ENCODE results near the gene TRMU. TPM values are rescaled to one million over a fixed set of nuclear protein-coding genes. Genes with fewer than 3 reads are reported as not detected.

The TRMU gene
- total and polyA plus RNA-seq, 2 donors (not counting 3 experiments of a cell fraction or from before 2014, with no cell fraction given) = 42.4 to 65.7 TPM

DNA sequence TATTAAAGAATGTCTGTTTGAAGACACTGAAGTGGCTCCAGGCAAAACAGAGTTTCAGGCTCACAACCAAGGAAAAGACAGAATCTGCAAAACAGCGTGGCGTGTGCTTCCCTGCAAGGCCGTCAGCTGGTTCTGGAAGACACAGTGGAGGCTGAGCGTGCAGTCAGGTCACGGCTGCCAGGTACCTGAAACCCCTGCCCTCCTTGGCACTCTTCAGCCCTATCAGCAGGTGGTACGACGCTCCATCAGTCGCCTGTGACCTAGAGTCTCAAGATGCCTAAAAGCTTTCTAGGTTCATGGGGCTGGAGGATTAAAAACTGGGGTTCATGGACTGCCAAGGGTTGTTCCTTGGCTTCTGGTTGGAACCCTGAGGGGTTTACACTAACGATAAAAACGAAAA is 65.9 kb downstream of the TRMU start:
- dilution Hi-C loops (cut with MboI; ENCODE audit: extremely low pct_ligation_motif_present, low sequenced_read_pairs) = no loop called here
- no peak for FAIRE-seq
- Histone ChIP-seq H3K9me3 (replicated peaks; ENCODE audit: control insufficient read depth, insufficient read depth, low read length) (no peaks in the 10 kb centered on the region), H3K27me3 (ENCODE audit: control insufficient read depth in 2 of 2, insufficient read depth in 2 of 2, low read length in 2 of 2) (no peaks in the 10 kb centered on the region), H3K4me3 (replicated peaks in 1 of 3; ENCODE audit: insufficient read depth in 1 of 3, low read depth in 1 of 3, low read length in 3 of 3) (no peak overlapping the region), H3K27ac (ENCODE audit: insufficient read depth, low read depth, low read length) (no peak overlapping the region), H2AFZ (ENCODE audit: low read depth, low read length) (no peak overlapping the region), H3K36me3 (ENCODE audit: control insufficient read depth in 2 of 2, extremely low read depth in 1 of 2, insufficient read depth in 2 of 2, low read length in 2 of 2) (no peaks in the 10 kb centered on the region), H4K20me1 (replicated peaks; ENCODE audit: control insufficient read depth, extremely low read depth, insufficient read depth, low read length) (no peaks in the 10 kb centered on the region), H3K9ac (replicated peaks; ENCODE audit: extremely low read depth, insufficient read depth, low read length) (no peak overlapping the region), H3K4me2 (ENCODE audit: insufficient read depth, low read length) (no peak overlapping the region), H3K4me1 (ENCODE audit: control insufficient read depth, extremely low read depth, insufficient read depth, low read length) (no peaks in the 10 kb centered on the region), H3K79me2 (ENCODE audit: control insufficient read depth, insufficient read depth, low read length) (no peaks in the 10 kb centered on the region), H3K9me1 (replicated peaks; ENCODE audit: control insufficient read depth, extremely low read depth, insufficient read depth, low read length) (no peaks in the 10 kb centered on the region)
- intact Hi-C loops (cut with micrococcal nuclease) = no loop called here
- BruUV-seq (replicated peaks) = no TSS peak
- ChIA-PET CTCF (no interaction called here), POLR2A (no interaction called here)
- no peak for DNase-seq (ENCODE audit: low read depth, low spot score)
- no peak for TF ChIP-seq MYC (IDR thresholded peaks at IDR 0.05; ENCODE audit: low read depth, low read length)
- no peak for TF ChIP-seq GATA2 (IDR thresholded peaks at IDR 0.05; ENCODE audit: insufficient read depth, insufficient read length, low read depth, low read length)
- no peak for TF ChIP-seq EZH2 (IDR thresholded peaks at IDR 0.05; ENCODE audit: borderline replicate concordance, low read depth, low read length, severe bottlenecking)
- TF ChIP-seq POLR2A (IDR thresholded peaks at IDR 0.05; ENCODE audit: low read depth, low read length) = no peak
- TF ChIP-seq FOS (IDR thresholded peaks at IDR 0.05; ENCODE audit: borderline replicate concordance, insufficient read depth, low read length) = no peak
- TF ChIP-seq, protein P1, sequence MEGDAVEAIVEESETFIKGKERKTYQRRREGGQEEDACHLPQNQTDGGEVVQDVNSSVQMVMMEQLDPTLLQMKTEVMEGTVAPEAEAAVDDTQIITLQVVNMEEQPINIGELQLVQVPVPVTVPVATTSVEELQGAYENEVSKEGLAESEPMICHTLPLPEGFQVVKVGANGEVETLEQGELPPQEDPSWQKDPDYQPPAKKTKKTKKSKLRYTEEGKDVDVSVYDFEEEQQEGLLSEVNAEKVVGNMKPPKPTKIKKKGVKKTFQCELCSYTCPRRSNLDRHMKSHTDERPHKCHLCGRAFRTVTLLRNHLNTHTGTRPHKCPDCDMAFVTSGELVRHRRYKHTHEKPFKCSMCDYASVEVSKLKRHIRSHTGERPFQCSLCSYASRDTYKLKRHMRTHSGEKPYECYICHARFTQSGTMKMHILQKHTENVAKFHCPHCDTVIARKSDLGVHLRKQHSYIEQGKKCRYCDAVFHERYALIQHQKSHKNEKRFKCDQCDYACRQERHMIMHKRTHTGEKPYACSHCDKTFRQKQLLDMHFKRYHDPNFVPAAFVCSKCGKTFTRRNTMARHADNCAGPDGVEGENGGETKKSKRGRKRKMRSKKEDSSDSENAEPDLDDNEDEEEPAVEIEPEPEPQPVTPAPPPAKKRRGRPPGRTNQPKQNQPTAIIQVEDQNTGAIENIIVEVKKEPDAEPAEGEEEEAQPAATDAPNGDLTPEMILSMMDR (IDR thresholded peaks at IDR 0.05; ENCODE audit: extremely low read depth in 1 of 2, insufficient read depth in 1 of 2, low read depth in 1 of 2, low read length in 2 of 2) = no peak
- TF ChIP-seq POLR2AphosphoS5 (IDR thresholded peaks at IDR 0.05; ENCODE audit: insufficient read depth, low read depth, low read length) = no peak
- TF ChIP-seq, protein P2, sequence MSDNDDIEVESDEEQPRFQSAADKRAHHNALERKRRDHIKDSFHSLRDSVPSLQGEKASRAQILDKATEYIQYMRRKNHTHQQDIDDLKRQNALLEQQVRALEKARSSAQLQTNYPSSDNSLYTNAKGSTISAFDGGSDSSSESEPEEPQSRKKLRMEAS (IDR thresholded peaks at IDR 0.05; ENCODE audit: insufficient read depth, insufficient read length) = no peak
- TF ChIP-seq JUN (IDR thresholded peaks at IDR 0.05; ENCODE audit: borderline replicate concordance, insufficient read depth, insufficient read length, low read depth) = no peak

Measured in endothelial cell of umbilical vein (primary cell).